Natural killer cell (primary cell): Measurements from ENCODE around the gene VWA3B. TPM values are rescaled to one million over a fixed set of nuclear protein-coding genes. Genes with fewer than 3 reads are reported as not detected.

ENCODE experiments used
- ATAC-seq, 3 donors: fragments of 150-1000 bp in 2 of 3; fragments of 200-7000 bp in 1 of 3; cut with Tn5 transposase; 1 replicate in 1 of 3; 2 replicates in 2 of 3; pipeline ENCODE4 v1.10.0; 2021; ENCODE audit warnings: mild to moderate bottlenecking in 2 of 3, moderate library complexity in 2 of 3
- DNase-seq, 2 donors: peaks; one replicate each; pipeline versions ENCODE4 v3.0.0 to v3.0.0-alpha.2; 2013 to 2021; ENCODE audit warnings: mixed read lengths in 1 of 2
- H3K27ac ChIP-seq: one replicate; pipeline ENCODE4 v1.5.1; 2013; ENCODE audit warnings: mild to moderate bottlenecking, low read length
- H3K27me3 ChIP-seq: one replicate; pipeline ENCODE4 v1.6.1; 2013; ENCODE audit warnings: low read length; ENCODE audit not compliant: control insufficient read depth, insufficient read depth
- H3K36me3 ChIP-seq: one replicate; pipeline ENCODE4 v1.6.1; 2013; ENCODE audit warnings: low read length; ENCODE audit not compliant: control insufficient read depth, insufficient read depth
- H3K4me1 ChIP-seq: one replicate; pipeline ENCODE4 v1.6.1; 2013; ENCODE audit warnings: low read length; ENCODE audit not compliant: control insufficient read depth, insufficient read depth
- H3K4me3 ChIP-seq: one replicate; pipeline ENCODE4 v1.5.1; 2013; ENCODE audit warnings: low read length
- H3K9me3 ChIP-seq: one replicate; pipeline ENCODE4 v1.6.1; 2013; ENCODE audit warnings: low read length; ENCODE audit not compliant: control insufficient read depth, insufficient read depth
- H3K27ac Mint-ChIP-seq, 2 donors: one replicate each; pipeline ENCODE4 v1.8.0; 2022; ENCODE audit warnings: mild to moderate bottlenecking in 2 of 2, mixed read lengths in 2 of 2, moderate library complexity in 1 of 2
- H3K27me3 Mint-ChIP-seq, 2 donors: one replicate each; pipeline ENCODE4 v1.8.0; 2022; ENCODE audit warnings: low read depth in 2 of 2, mixed read lengths in 2 of 2
- H3K36me3 Mint-ChIP-seq: one replicate; pipeline ENCODE4 v1.8.0; 2022; ENCODE audit warnings: mixed read lengths
- H3K4me1 Mint-ChIP-seq, 2 donors: one replicate each; pipeline ENCODE4 v1.8.0; 2022; ENCODE audit warnings: mixed read lengths in 2 of 2
- H3K4me3 Mint-ChIP-seq: one replicate; pipeline ENCODE4 v1.8.0; 2022; ENCODE audit warnings: mild to moderate bottlenecking, moderate library complexity, mixed read lengths
- H3K9me3 Mint-ChIP-seq, 2 donors: one replicate each; pipeline ENCODE4 v1.8.0; 2022; ENCODE audit warnings: mixed read lengths in 2 of 2
- CTCF ChIP-seq: fragments of 200-600 bp; IDR thresholded peaks from one replicate; pipeline ENCODE4 v1.8.0; 2022; ENCODE audit warnings: antibody characterized with exemption
- WGBS: methylation state at CpG from one replicate; pipeline ENCODE4 v1.1.7; 2013; ENCODE audit warnings: missing lambda C conversion rate; ENCODE audit not compliant: insufficient coverage; 5-methylcytosine and 5-hydroxymethylcytosine counted together
- intact Hi-C: fragments of 100-400 bp; cut with micrococcal nuclease; formaldehyde crosslinking; loops from one replicate; pipeline ENCODE4 v1.14.2; 2022
- total RNA-seq, 4 donors: library from RNA; stranded (reverse); fragments of 120-200 nt in 1 of 4; gene quantifications; one replicate each; pipeline versions ENCODE4 v1.2.3 to v1.2.4, GENCODE V29; 2013 to 2022

VWA3B gene
- total RNA-seq, 3 donors from 2014 or later (not counting 1 experiment from before 2014, with no cell fraction given): not detected

GRCh38 chr2:98357849-98358248 is 270.9 kb downstream of the VWA3B start:
- H3K4me3 Mint-ChIP-seq: no peak overlapping the region
- TF ChIP-seq CTCF: no peak
- no peaks in the 10 kb centered on the region for H3K9me3 ChIP-seq
- no peaks in the 10 kb centered on the region for H3K4me1 Mint-ChIP-seq
- intact Hi-C loops: no loop called here
- no peaks in the 10 kb centered on the region for H3K9me3 Mint-ChIP-seq
- ATAC-seq (no peak), DNase-seq (no peak)
- H3K27ac Mint-ChIP-seq: no peak overlapping the region
- peaks cover 2% of the 10 kb centered on the region for H3K27me3 ChIP-seq
- 88% methylated on average over 3 of the region's 3 CpGs for WGBS
- no peaks in the 10 kb centered on the region for H3K36me3 ChIP-seq
- H3K4me3 ChIP-seq: no peak overlapping the region
- no peak overlapping the region for H3K27ac ChIP-seq
- H3K27me3 Mint-ChIP-seq: peaks cover 5 to 21% of the 10 kb centered on the region in 2 donors
- no peaks in the 10 kb centered on the region for H3K36me3 Mint-ChIP-seq
- no peaks in the 10 kb centered on the region for H3K4me1 ChIP-seq

GRCh38 chr2:98359986-98360385 is 273.0 kb downstream of the VWA3B start:
- H3K27me3 Mint-ChIP-seq: peaks cover 5 to 16% of the 10 kb centered on the region in 2 donors
- no peak for DNase-seq
- H3K36me3 Mint-ChIP-seq: no peaks in the 10 kb centered on the region
- ATAC-seq: no peak
- Histone ChIP-seq H3K36me3 (no peaks in the 10 kb centered on the region), H3K4me3 (no peak overlapping the region), H3K27me3 (no peaks in the 10 kb centered on the region), H3K4me1 (no peaks in the 10 kb centered on the region), H3K9me3 (no peaks in the 10 kb centered on the region), H3K27ac (no peak overlapping the region)
- no peak overlapping the region for H3K4me3 Mint-ChIP-seq
- H3K9me3 Mint-ChIP-seq: no peaks in the 10 kb centered on the region
- no peaks in the 10 kb centered on the region for H3K4me1 Mint-ChIP-seq
- no peak overlapping the region for H3K27ac Mint-ChIP-seq
- TF ChIP-seq CTCF: no peak
- intact Hi-C loops: no loop called here
- 83% methylated on average over 1 of the region's 1 CpG for WGBS

Other genes with a start within 250 kb of the VWA3B start
- 10 to 100 TPM; 44.8 to 72.1 (median 67.1) TPM for gene TMEM131, start 91.2 kb upstream of the VWA3B start, total RNA-seq